AG09319 (cell line): ENCODE measurements around the gene RPS18.

Experiments
- DNase-seq: peaks from one replicate; pipeline ENCODE4 v3.0.0-alpha.2; 2010; ENCODE audit warnings: low read depth; ENCODE audit errors: extremely low read depth
- CTCF ChIP-seq: IDR thresholded peaks from 2 replicates; pipeline ENCODE4 v1.5.1; 2011; ENCODE audit warnings: low read depth, mild to moderate bottlenecking, inconsistent platforms, low read length, moderate library complexity

Gene RPS18

GRCh38 chr6:33243476-33243875, 28.4 kb upstream of the RPS18 start:
- TF ChIP-seq CTCF: no peak
- DNase-seq: no peak

- DNase-seq: peak; percentile 59
- TF ChIP-seq CTCF: peak; percentile 88
Measured at GRCh38 chr6:33247977-33248642, 23.8 kb upstream of the RPS18 start.

DNA sequence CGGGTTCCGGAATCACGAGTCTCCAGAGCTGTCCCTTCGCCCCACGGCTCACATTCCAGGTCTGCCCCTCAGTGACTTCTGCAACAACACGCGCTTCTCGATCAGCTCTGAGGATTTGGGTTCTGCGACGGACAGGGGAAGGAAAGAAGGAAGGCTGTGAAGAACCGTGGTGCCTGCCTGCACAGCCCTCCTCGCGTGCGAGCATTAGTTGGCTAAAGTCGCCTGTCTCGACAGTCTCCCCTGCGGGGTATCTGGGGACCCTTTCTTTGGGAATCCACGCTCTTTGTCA, 23.3 kb upstream of the RPS18 start:
- no peak for DNase-seq
- no peak for TF ChIP-seq CTCF

GRCh38 chr6:33248932-33249731, 22.7 kb upstream of the RPS18 start:
- peak; percentile 13 for TF ChIP-seq CTCF
- peak; percentile 98 for DNase-seq

DNA sequence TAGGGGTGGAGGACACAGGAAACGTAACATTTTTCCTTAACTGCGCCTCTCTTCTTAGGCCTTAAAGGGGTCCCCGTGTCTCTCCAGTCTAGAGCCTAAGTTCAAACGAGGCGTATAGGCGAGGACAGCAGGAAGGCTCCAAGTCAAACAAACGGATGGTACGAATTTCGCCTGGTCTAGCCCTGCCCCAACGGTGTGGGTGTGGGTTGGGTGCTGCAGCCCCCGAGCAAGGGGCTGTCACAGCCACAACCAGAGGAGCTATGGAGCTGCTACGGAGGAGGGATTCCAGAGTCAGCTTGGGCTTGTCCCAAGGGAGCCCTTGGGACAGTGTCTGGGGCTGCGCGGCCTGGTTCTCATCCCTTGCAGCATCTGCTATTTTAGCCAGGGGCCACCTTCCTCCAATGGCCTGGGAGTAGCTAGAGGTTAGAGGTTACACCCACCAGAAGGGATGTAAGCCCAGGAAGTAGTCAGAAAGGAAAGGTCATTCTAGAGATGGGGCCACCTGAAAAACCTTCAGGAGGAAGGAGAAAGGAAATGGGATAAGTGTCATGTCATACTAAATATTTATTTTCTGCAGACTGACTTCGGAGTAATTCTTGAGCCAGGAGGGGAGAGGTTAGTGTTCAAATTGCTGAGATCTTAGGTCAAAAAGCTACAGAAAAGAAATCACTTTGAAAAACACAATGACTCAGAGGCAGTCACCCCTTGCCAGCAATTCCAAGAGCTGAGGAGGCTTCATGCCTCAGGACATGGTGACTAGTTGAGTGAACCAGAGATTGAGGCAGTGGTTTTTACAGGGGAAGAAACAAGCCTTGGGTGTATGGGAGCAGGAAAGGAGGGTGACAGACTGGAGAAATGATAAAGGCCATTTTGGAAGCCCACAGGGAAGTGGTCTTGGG, 21.9 kb upstream of the RPS18 start:
- no peak for TF ChIP-seq CTCF
- peak; percentile 39 for DNase-seq

- no peak for DNase-seq
- no peak for TF ChIP-seq CTCF
Measured at GRCh38 chr6:33250731-33251130, 21.1 kb upstream of the RPS18 start.
